SW 1271 (cell line): ENCODE measurements around the gene TNFRSF14.

Source experiments
- DNase-seq, 2 experiments: peaks; one replicate each; lab custom pipeline; 2025; lab: John Stamatoyannopoulos, UW

TNFRSF14 gene

GRCh38 chr1:2602866-2603520 is 46.8 kb downstream of the TNFRSF14 start:
- DNase-seq, result no peak

DNA sequence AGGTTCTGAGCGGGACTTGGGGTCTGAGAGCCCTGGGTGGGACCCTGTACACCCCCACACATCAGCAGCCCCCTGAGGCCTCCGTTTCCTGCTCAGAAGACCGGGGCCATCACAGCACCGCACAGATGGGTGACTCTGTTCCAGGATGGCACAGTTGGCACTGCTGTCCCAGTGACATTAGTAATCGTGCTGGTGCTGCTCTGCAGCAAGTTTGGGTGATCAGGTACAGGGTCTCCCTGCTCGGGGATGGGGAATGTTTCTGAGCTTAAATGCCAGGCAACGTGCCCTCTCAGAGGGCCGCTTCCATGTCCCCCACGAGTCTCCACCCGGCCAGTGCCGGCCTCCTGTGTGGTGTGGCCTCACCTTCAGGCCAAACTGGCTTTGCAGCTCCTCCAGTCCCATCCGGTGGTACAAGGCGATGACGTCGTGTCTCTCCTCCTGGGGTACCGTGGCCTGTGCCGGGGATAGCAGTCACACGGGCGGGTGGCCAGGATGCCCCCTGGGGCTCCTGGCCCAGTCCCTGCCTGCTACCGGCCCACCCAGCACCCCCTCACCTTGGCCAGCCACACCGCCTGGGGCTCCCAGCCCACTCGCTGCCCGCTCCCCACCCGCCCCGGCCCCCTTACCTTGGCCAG is 47.5 kb downstream of the TNFRSF14 start:
- no peak for DNase-seq

GRCh38 chr1:2604156-2604843 is 48.1 kb downstream of the TNFRSF14 start:
- no peak for DNase-seq

- no peak for DNase-seq
Observed at GRCh38 chr1:2604844-2605508, 48.8 kb downstream of the TNFRSF14 start.

DNA sequence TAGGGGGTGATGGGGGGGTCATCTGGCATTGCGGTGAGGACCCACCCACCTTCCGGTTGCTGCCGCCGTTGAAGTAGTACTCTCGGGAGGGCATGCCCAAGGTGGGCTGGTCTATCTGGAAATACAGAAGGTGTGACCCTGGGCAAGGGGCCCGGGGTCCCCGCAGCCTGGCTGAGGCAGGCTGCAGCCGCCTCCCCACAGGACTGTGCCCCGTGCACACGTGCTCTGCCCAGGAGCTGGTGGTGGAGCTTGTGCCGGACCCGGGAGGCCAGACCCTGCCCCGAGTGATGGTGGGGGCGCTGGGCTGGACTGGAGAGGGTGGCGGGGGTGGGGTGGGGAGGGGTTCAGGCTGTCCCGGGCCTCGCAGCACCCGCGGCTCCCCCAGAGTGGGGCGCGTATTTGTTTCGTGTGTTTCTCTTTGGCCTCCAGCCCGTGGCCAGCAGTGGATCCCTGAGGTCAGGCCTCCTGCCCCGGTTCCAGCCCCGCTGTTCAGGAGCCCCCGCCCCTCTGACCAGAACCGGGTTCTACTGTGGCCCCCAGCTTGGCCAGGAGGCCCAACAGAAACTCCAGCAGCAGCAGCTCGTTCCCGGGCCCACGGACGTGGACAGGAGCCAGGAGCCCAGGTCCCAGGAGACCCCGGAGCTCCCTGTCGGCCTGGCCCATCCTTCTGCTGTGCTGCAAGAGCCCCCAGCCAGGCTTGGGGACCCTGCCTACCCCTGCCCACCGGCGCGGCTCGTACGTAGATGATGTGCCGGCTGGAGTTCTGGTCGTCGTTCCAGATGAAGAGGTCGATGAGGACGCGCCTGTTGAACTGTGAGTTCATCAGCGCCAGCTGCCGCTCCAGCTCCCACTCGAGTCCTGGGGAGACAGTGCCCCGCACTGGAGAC is 49.6 kb downstream of the TNFRSF14 start:
- DNase-seq, result no peak

- DNase-seq, result no peak
Observed at GRCh38 chr1:2606396-2606880, 50.3 kb downstream of the TNFRSF14 start.

GRCh38 chr1:2606881-2607621 is 50.9 kb downstream of the TNFRSF14 start:
- DNase-seq, result no peak

GRCh38 chr1:2607641-2608091 is 51.5 kb downstream of the TNFRSF14 start:
- DNase-seq, result no peak

DNA sequence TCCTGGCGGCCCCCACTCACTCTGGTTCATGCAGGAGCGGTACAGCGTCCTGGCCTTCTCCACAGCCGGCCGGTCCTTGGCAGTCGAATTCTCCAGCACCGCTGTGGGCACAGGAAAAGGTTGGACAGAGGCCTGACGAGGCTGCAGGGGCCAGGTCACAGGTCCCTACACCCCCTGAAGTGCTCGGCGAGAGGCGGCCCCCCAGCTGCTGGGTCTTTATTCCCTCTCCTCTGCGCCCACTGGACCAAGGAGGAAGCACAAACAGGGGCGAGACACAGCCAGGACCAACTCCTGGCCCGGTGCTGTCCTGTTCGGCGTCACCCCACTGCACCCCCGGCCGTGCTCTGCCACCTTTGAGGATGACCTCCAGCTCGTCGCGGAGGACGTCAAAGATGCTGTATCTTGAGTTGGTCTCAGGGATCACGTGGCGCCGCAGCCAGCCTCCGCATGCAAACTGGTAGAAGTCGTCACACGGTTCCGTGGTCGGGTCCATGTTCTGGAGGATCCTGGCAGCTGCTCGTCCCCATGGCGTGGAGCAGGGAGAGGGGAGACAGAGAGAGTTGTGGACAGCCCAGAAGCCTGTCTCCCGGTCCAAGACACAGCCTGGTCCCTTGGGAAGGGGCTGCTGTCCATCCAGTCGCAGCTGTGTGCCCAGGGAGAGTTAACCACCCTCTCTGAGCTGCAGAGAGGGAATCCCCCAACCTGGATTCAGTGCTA is 53.3 kb downstream of the TNFRSF14 start:
- DNase-seq, result no peak

GRCh38 chr1:2610036-2610959 is 54.1 kb downstream of the TNFRSF14 start:
- no peak for DNase-seq

GRCh38 chr1:2611031-2611501 is 54.9 kb downstream of the TNFRSF14 start:
- no peak for DNase-seq

DNA sequence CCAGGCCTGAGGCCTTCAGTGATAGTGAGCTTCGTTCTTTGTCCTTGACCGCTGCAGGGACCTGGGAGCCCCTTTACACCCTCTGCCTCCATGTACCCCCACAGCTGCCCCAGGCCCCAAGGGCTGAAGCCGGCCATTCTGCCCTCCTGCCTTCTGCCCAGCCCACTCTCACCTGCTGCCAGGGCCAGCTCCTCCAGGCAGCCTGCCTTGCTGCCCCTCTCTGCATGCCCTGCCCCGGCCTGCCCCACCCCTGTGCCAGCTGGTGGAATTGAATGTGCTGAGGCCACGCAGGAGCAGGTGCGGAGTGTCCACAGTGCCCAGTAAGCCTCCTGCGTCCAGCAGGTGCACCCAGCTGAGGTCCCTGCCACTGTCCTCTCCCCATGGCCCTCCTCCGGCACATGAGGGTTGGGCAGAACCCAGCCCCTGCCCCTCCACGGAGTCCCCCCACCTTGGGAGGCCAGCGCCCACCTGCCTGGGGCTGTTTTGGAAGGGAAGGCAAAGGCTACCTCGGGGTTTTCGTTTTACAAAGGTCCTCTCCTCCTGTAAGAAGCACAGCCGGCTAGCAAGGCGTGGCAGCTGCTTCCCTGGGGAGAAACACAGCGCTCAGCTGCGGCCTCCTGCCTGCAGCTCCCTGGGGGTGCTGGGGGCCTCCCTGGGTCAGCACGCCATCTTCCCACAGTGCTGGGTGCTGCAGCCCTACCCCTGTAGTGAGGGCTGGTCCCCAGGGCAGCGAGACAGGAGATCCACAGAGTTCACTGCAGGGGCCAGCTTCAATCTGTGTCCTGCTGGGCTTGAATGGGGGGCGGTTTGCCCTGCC is 55.7 kb downstream of the TNFRSF14 start:
- no peak for DNase-seq

DNA sequence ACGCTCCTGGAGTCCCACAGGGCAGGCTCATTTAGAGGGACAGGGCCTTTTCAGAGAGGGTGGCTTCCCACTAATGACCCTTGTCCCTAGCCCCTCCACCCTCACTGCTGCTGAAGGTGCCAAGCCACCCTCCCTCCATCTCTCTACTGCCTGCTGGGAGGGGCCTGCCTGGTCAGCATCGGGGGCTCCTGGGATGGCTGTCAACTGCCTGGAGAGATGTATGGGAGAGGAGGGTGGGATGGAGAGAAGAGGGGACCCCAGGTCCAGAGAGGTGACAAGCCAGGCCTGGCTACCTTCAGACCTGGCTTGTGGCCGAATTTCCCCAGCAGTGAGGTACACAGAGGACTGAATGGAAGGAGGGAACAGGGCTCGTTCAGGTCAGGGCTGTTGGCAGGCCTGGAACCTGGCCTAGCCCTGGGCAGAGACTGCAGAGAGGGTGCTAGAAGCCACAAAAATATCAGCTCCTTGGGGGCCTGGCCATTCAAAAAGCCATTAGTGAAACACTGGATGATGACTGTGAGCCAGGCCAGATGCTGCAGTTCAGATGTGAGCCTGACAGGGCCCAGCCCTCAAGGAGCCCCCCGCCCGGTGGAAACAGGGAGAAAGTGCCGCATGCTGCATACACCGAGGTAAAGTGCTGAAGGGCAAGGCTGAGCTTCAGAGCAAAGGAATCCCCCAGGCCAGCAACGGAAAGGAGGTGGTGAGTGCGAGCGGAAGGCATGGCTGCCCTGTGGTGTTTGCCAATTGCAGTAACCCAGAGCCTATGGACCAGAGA is 56.6 kb downstream of the TNFRSF14 start:
- DNase-seq, result no peak
